ENCODE data around the gene TARS1.

DNA sequence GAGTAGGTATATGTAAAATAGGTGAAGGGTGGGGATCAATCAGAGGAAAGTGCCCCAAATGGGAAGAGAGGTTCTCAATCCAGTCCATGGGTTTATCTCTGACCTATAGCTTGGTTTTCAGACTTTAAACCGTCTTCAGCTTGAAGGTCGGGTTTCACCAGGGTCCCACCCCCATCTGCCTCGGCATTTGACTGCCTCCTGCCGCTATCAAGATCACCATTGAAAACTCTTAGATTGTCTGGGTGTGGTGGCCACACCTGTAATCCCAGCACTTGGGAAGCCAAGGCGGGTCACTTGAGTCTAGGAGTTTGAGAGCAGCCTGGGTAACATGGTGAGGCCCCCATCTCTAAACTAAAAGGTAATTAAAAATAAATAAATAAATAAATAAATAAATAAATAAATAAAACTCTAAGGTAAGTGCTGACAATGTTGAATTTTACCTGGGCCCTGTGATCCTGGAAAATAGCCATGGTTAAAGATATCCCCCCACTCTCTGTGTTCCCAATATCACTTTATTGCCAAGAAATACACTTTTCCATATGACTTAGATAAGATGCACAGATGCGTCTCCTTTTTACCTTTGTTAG lies 48.8 kb downstream of the TARS1 start:
- TF ChIP-seq, protein P1, sequence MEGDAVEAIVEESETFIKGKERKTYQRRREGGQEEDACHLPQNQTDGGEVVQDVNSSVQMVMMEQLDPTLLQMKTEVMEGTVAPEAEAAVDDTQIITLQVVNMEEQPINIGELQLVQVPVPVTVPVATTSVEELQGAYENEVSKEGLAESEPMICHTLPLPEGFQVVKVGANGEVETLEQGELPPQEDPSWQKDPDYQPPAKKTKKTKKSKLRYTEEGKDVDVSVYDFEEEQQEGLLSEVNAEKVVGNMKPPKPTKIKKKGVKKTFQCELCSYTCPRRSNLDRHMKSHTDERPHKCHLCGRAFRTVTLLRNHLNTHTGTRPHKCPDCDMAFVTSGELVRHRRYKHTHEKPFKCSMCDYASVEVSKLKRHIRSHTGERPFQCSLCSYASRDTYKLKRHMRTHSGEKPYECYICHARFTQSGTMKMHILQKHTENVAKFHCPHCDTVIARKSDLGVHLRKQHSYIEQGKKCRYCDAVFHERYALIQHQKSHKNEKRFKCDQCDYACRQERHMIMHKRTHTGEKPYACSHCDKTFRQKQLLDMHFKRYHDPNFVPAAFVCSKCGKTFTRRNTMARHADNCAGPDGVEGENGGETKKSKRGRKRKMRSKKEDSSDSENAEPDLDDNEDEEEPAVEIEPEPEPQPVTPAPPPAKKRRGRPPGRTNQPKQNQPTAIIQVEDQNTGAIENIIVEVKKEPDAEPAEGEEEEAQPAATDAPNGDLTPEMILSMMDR (IDR thresholded peaks at IDR 0.05) = no peak
- TF ChIP-seq POLR2A (IDR thresholded peaks at IDR 0.05) = no peak
